Metanephros (tissue), 2 donors: ENCODE measurements around the gene SNTB2. TPM values are rescaled to one million over a fixed set of nuclear protein-coding genes. Genes with fewer than 3 reads are reported as not detected.

Source experiments
- small RNA-seq: library from RNA; depleted of rRNA; stranded (forward); fragments of <200 nt; gene quantifications from one replicate; pipeline ENCODE3, GENCODE V24; 2014; ENCODE audit warnings: low replicate concordance
- total RNA-seq: library from RNA; depleted of rRNA; stranded (reverse); fragments of >200 nt; gene quantifications from one replicate; pipeline ENCODE4 v1.2.3, GENCODE V29; 2014

The SNTB2 gene
- total RNA-seq, result 33.2 TPM

GRCh38 chr16:69186642-69187445 is at the start of gene SNTB2:
Gene SNTB2, plus strand, starts transcription at chr16:69187164. Its CDS starts 3 bp downstream, at chr16:69187167.

GRCh38 chr16:69310653-69311532 is 123.9 kb downstream of the SNTB2 start, which contains the start of gene VPS4A:
Gene VPS4A, plus strand, starts transcription at chr16:69311350. Its CDS starts 162 bp downstream, at chr16:69311512.

GRCh38 chr16:69330286-69331109 is 143.5 kb downstream of the SNTB2 start, which contains the start of gene PDF:
Gene PDF, minus strand, starts transcription at chr16:69330588. Its CDS starts 18 bp downstream, at chr16:69330570.

GRCh38 chr16:69339289-69340094 is 152.5 kb downstream of the SNTB2 start, which contains the start of the genes COG8 and NIP7:
Gene COG8, minus strand, starts transcription at chr16:69339564. Its CDS starts 12 bp downstream, at chr16:69339552.
Gene NIP7, plus strand, starts transcription at chr16:69339772. Its CDS starts 58 bp downstream, at chr16:69339830.

GRCh38 chr16:69351309-69352027 is 164.5 kb downstream of the SNTB2 start, which contains the start of gene TMED6:
Gene TMED6, minus strand, starts transcription at chr16:69351786. Its CDS starts 33 bp downstream, at chr16:69351753.

Small RNA genes within 50 kb of the gene (small RNA-seq; reads per million reads assigned to genes)
- gene RF00019 (not detected), gene RNU6-22P (not detected)

Other genes starting within 250 kb of the SNTB2 start
- gene HAS3, start 81.5 kb upstream of the SNTB2 start, total RNA-seq, result 4.3 TPM
- 118 TPM for gene CHTF8, start 54.6 kb upstream of the SNTB2 start, total RNA-seq
- gene UTP4, start 54.5 kb upstream of the SNTB2 start, total RNA-seq, result 24.9 TPM
- 34.4 TPM for gene VPS4A, start 124.2 kb downstream of the SNTB2 start, total RNA-seq
- 14.6 TPM for gene PDF, start 143.4 kb downstream of the SNTB2 start, total RNA-seq
- 52.7 TPM for gene COG8, start 152.4 kb downstream of the SNTB2 start, total RNA-seq
- 15.8 TPM for gene NIP7, start 152.6 kb downstream of the SNTB2 start, total RNA-seq
- 1.9 TPM for gene TMED6, start 164.6 kb downstream of the SNTB2 start, total RNA-seq
- gene TERF2, start 198.8 kb downstream of the SNTB2 start, total RNA-seq, result 30.4 TPM
- 128 TPM for gene CYB5B, start 237.5 kb downstream of the SNTB2 start, total RNA-seq